Measurements from ENCODE around the gene SPACA7.

SPACA7 gene
- 0 reads per million in 2 donors for total RNA-seq

- no peak for DNase-seq
Measured at GRCh38 chr13:112376050-112376681, at the start of gene SPACA7. Gene SPACA7, plus strand, starts transcription at chr13:112376355. Its CDS starts 31 bp downstream, at chr13:112376386.

- DNase-seq: no peak
Measured at GRCh38 chr13:112326821-112327370, 49.3 kb upstream of the SPACA7 start.

GRCh38 chr13:112328936-112329335 is 47.2 kb upstream of the SPACA7 start:
- DNase-seq: no peak

- DNase-seq: no peak
Measured at GRCh38 chr13:112329376-112329775, 46.8 kb upstream of the SPACA7 start.

- DNase-seq: no peak
Measured at GRCh38 chr13:112330066-112330465, 46.1 kb upstream of the SPACA7 start.

GRCh38 chr13:112330479-112331381 is 45.4 kb upstream of the SPACA7 start:
- DNase-seq: no peak

- no peak for DNase-seq
Measured at GRCh38 chr13:112331675-112332074, 44.5 kb upstream of the SPACA7 start.

GRCh38 chr13:112332727-112333126 is 43.4 kb upstream of the SPACA7 start:
- DNase-seq: no peak

- no peak for DNase-seq
Measured at GRCh38 chr13:112333756-112334543, 42.2 kb upstream of the SPACA7 start.

- no peak for DNase-seq
Measured at GRCh38 chr13:112335135-112335534, 41.0 kb upstream of the SPACA7 start.

GRCh38 chr13:112341446-112341845 is 34.7 kb upstream of the SPACA7 start:
- DNase-seq: no peak

GRCh38 chr13:112341976-112342735 is 34.0 kb upstream of the SPACA7 start:
- DNase-seq: no peak

GRCh38 chr13:112342841-112343361 is 33.3 kb upstream of the SPACA7 start:
- DNase-seq: no peak

GRCh38 chr13:112343591-112343990 is 32.6 kb upstream of the SPACA7 start:
- DNase-seq: no peak

GRCh38 chr13:112345826-112346172 is 30.4 kb upstream of the SPACA7 start:
- DNase-seq: no peak

GRCh38 chr13:112346173-112346898 is 29.8 kb upstream of the SPACA7 start:
- DNase-seq: no peak

GRCh38 chr13:112346899-112347229 is 29.3 kb upstream of the SPACA7 start:
- no peak for DNase-seq

- no peak for DNase-seq
Measured at GRCh38 chr13:112347986-112348385, 28.2 kb upstream of the SPACA7 start.

GRCh38 chr13:112348642-112349345 is 27.4 kb upstream of the SPACA7 start:
- DNase-seq: no peak

GRCh38 chr13:112349681-112350080 is 26.5 kb upstream of the SPACA7 start:
- no peak for DNase-seq

- DNase-seq: no peak
Measured at GRCh38 chr13:112350300-112350699, 25.9 kb upstream of the SPACA7 start.

Data from T-helper 2 cell (primary cell).